Thyroid gland (tissue), 4 donors: ENCODE data around the gene DOCK10. TPM values are rescaled to one million over a fixed set of nuclear protein-coding genes. Genes with fewer than 3 reads are reported as not detected.

ENCODE experiments used
- DNase-seq, 2 donors: peaks; one replicate each; pipeline ENCODE4 v3.0.0-alpha.2; 2019
- H3K27ac ChIP-seq, 3 donors: fragments of 200-600 bp; sonication (generic); 1 replicate in 2 of 3; 2 replicates in 1 of 3; pipeline ENCODE4 v1.5.1; 2016 to 2019; ENCODE audit warnings: mild to moderate bottlenecking in 1 of 3, moderate library complexity in 1 of 3
- H3K27me3 ChIP-seq: fragments of 200-600 bp; sonication (generic); one replicate; pipeline ENCODE4 v1.5.1; 2019
- H3K36me3 ChIP-seq, 2 donors: fragments of 200-600 bp; sonication (generic); one replicate each; pipeline ENCODE4 v1.5.1; 2016 to 2019
- H3K4me1 ChIP-seq, 2 donors: fragments of 200-600 bp; sonication (generic); one replicate each; pipeline ENCODE4 v1.5.1; 2017 to 2019
- H3K4me3 ChIP-seq, 3 donors: fragments of 200-600 bp; sonication (generic); replicated peaks in 1 of 3; 1 replicate in 2 of 3; 2 replicates in 1 of 3; pipeline ENCODE4 v1.5.1; 2016; ENCODE audit warnings: mild to moderate bottlenecking in 1 of 3
- H3K9me3 ChIP-seq: fragments of 200-600 bp; sonication (generic); one replicate; pipeline ENCODE4 v1.5.1; 2017
- CTCF ChIP-seq, 6 experiments: fragments of 200-600 bp in 3 of 6; fragments of 450-650 bp in 3 of 6; sonication (generic) in 3 of 6; IDR thresholded peaks; one replicate each; pipeline ENCODE4 v1.5.1; 2016 to 2019; ENCODE audit warnings: antibody characterized with exemption in 6 of 6, mild to moderate bottlenecking in 2 of 6, inconsistent platforms in 1 of 6, moderate library complexity in 1 of 6
- POLR2A ChIP-seq, 2 donors: fragments of 450-650 bp; IDR thresholded peaks; one replicate each; pipeline ENCODE4 v1.6.1; 2017; ENCODE audit warnings: antibody characterized with exemption in 2 of 2, mild to moderate bottlenecking in 2 of 2, moderate library complexity in 1 of 2
- WGBS, 2 donors: methylation state at CpG; one replicate each; pipeline ENCODE4 v1.1.5; 2017; 5-methylcytosine and 5-hydroxymethylcytosine counted together
- intact Hi-C: fragments of 100-400 bp; cut with DNase I; formaldehyde crosslinking; loops from one replicate; pipeline ENCODE4 v1.15.1; 2023
- total RNA-seq, 4 donors: library from RNA; depleted of rRNA; stranded (reverse); fragments of >200 nt; gene quantifications; one replicate each; pipeline ENCODE4 v1.2.3, GENCODE V29; 2016

The DOCK10 gene
- total RNA-seq, 4 donors from 2014 or later, result 4.6 to 8.9 (median 7.1) TPM

GRCh38 chr2:225030893-225031292 is 11.4 kb downstream of the DOCK10 start:
- WGBS, 2 donors, result 96 to 98% methylated on average over 1 of the region's 1 CpG
- TF ChIP-seq CTCF (IDR thresholded peaks at IDR 0.05) (no peak), POLR2A (IDR thresholded peaks at IDR 0.05) (no peak)
- no peak overlapping the region for H3K27ac ChIP-seq
- H3K9me3 ChIP-seq, result no peaks in the 10 kb centered on the region
- no peak for DNase-seq
- no peaks in the 10 kb centered on the region for H3K27me3 ChIP-seq
- intact Hi-C loops, result no loop called here
- H3K36me3 ChIP-seq, result no peaks in the 10 kb centered on the region
- H3K4me1 ChIP-seq, result no peaks in the 10 kb centered on the region
- no peak overlapping the region for H3K4me3 ChIP-seq

- Histone ChIP-seq H3K36me3 (no peaks in the 10 kb centered on the region), H3K27ac (no peak overlapping the region), H3K4me1 (no peaks in the 10 kb centered on the region), H3K27me3 (no peaks in the 10 kb centered on the region), H3K9me3 (no peaks in the 10 kb centered on the region), H3K4me3 (no peak overlapping the region)
- no peak for DNase-seq
- no peak for TF ChIP-seq POLR2A (IDR thresholded peaks at IDR 0.05)
- no peak for TF ChIP-seq CTCF (IDR thresholded peaks at IDR 0.05)
- 86 to 89% methylated on average over 8 of the region's 8 CpGs for WGBS, 2 donors
- intact Hi-C loops, result no loop called here
These were observed 12.1 kb downstream of the DOCK10 start for GRCh38 chr2:225030203-225030602.

- no peak overlapping the region for H3K4me3 ChIP-seq
- H3K27ac ChIP-seq, result no peak overlapping the region
- 66 to 86% methylated on average over 3 of the region's 3 CpGs for WGBS, 2 donors
- H3K36me3 ChIP-seq, result no peaks in the 10 kb centered on the region
- H3K9me3 ChIP-seq, result no peaks in the 10 kb centered on the region
- intact Hi-C loops, result no loop called here
- TF ChIP-seq POLR2A (IDR thresholded peaks at IDR 0.05), result no peak
- TF ChIP-seq CTCF (IDR thresholded peaks at IDR 0.05), result no peak
- DNase-seq, result peak; percentile 23 to 27
- H3K4me1 ChIP-seq, result no peaks in the 10 kb centered on the region
- no peaks in the 10 kb centered on the region for H3K27me3 ChIP-seq
These were observed 13.7 kb downstream of the DOCK10 start for GRCh38 chr2:225028572-225028971.

GRCh38 chr2:225027061-225027762 is 15.1 kb downstream of the DOCK10 start:
- Histone ChIP-seq H3K4me1 (no peaks in the 10 kb centered on the region), H3K27ac (no peak overlapping the region), H3K36me3 (no peaks in the 10 kb centered on the region), H3K27me3 (no peaks in the 10 kb centered on the region), H3K4me3 (no peak overlapping the region), H3K9me3 (no peaks in the 10 kb centered on the region)
- intact Hi-C loops, result no loop called here
- 90 to 91% methylated on average over 10 of the region's 10 CpGs for WGBS, 2 donors
- TF ChIP-seq CTCF (IDR thresholded peaks at IDR 0.05) (no peak), POLR2A (IDR thresholded peaks at IDR 0.05) (no peak)
- no peak for DNase-seq

- no peak overlapping the region for H3K27ac ChIP-seq
- TF ChIP-seq POLR2A (IDR thresholded peaks at IDR 0.05), result no peak
- TF ChIP-seq CTCF (IDR thresholded peaks at IDR 0.05), result no peak
- intact Hi-C loops, result no loop called here
- DNase-seq, result peak in 1 of 2 donors; percentile 7
- no peaks in the 10 kb centered on the region for H3K9me3 ChIP-seq
- H3K36me3 ChIP-seq, result no peaks in the 10 kb centered on the region
- no peaks in the 10 kb centered on the region for H3K4me1 ChIP-seq
- no peaks in the 10 kb centered on the region for H3K27me3 ChIP-seq
- 60 to 73% methylated on average over 2 of the region's 2 CpGs for WGBS, 2 donors
- H3K4me3 ChIP-seq, result no peak overlapping the region
These were observed 16.2 kb downstream of the DOCK10 start for GRCh38 chr2:225025917-225026571.
